Adrenal gland (tissue), 12 donors: ENCODE data around the gene AGAP1. TPM values are rescaled to one million over a fixed set of nuclear protein-coding genes. Genes with fewer than 3 reads are reported as not detected.
A peak's percentile ranks its signal among the peaks of the same experiment; 100 is the strongest.

Source experiments
- DNase-seq, 7 donors: peaks; one replicate each; pipeline ENCODE4 v3.0.0-alpha.2; 2019 to 2020
- H3K27ac ChIP-seq, 5 donors: fragments of 200-600 bp; sonication (generic) in 4 of 5; 1 replicate in 3 of 5; 2 replicates in 2 of 5; pipeline versions ENCODE4 v1.5.1 to v1.8.0; 2016 to 2020; ENCODE audit warnings: mild to moderate bottlenecking in 1 of 5
- H3K27me3 ChIP-seq: fragments of 200-600 bp; 2 replicates; pipeline ENCODE4 v1.8.0; 2021
- H3K36me3 ChIP-seq, 2 donors: fragments of 200-600 bp; replicated peaks in 1 of 2; 1 replicate in 1 of 2; 2 replicates in 1 of 2; pipeline versions ENCODE4 v1.5.1 to v1.8.0; 2018 to 2022
- H3K4me1 ChIP-seq, 2 donors: fragments of 200-600 bp; replicated peaks in 1 of 2; 1 replicate in 1 of 2; 2 replicates in 1 of 2; pipeline versions ENCODE4 v1.5.1 to v1.8.0; 2018 to 2021
- H3K4me3 ChIP-seq, 4 donors: fragments of 200-600 bp; sonication (generic) in 3 of 4; one replicate each; pipeline ENCODE4 v1.5.1; 2016 to 2018
- H3K9me3 ChIP-seq, 3 donors: fragments of 200-600 bp; sonication (generic) in 1 of 3; replicated peaks in 1 of 3; 1 replicate in 2 of 3; 2 replicates in 1 of 3; pipeline versions ENCODE4 v1.5.1 to v1.8.0; 2016 to 2021
- POLR2A ChIP-seq, 2 donors: fragments of 450-650 bp; IDR thresholded peaks; one replicate each; pipeline ENCODE4 v1.6.1; 2017; ENCODE audit warnings: antibody characterized with exemption in 2 of 2, mild to moderate bottlenecking in 2 of 2, moderate library complexity in 1 of 2
- WGBS, 4 donors: extraction: QIAGEN DNeasy Blood & Tissue Kit in 2 of 4; methylation state at CpG; one replicate each; pipeline versions ENCODE4 v1.1.5 to v1.1.7; 2013 to 2017; 5-methylcytosine and 5-hydroxymethylcytosine counted together
- intact Hi-C, 2 donors: fragments of 100-400 bp; cut with DNase I; formaldehyde crosslinking; loops; one replicate each; pipeline versions ENCODE4 v1.14.1 to v1.15.0; 2022 to 2023
- polyA plus RNA-seq, 3 donors: library from polyadenylated mRNA; stranded (reverse); fragments of 200-250 nt in 2 of 3; fragments of 350-450 nt in 1 of 3; fragmentation: Illumina TruSeq in 1 of 3; extraction: RNeasy Lipid Tissue Mini Kit (QIAGEN cat#74804) in 1 of 3; gene quantifications; one replicate each; pipeline ENCODE4 v1.2.3, GENCODE V29; 2013 to 2014
- total RNA-seq, 9 donors: library from RNA; depleted of rRNA in 4 of 9; stranded (reverse); fragments of >200 nt in 4 of 9; fragments of 120-200 nt in 1 of 9; fragmentation: NEBNext Ultra II Directional in 1 of 9; extraction: Animal tissue kit (Norgen Biotek cat#: 25700) in 1 of 9; gene quantifications; one replicate each; pipeline versions ENCODE4 v1.1.0 to v1.2.4, GENCODE V29; 2013 to 2023
- TF ChIP-seq, protein P1 (sequence below), 6 experiments: fragments of 450-650 bp in 4 of 6; fragments of 200-600 bp in 2 of 6; sonication (generic) in 1 of 6; IDR thresholded peaks; 1 replicate in 5 of 6; 2 replicates in 1 of 6; pipeline versions ENCODE4 v1.5.1 to v1.8.0; 2016 to 2021; ENCODE audit warnings: antibody characterized with exemption in 6 of 6, mild to moderate bottlenecking in 2 of 6, moderate library complexity in 1 of 6
- donor health status: healthy with polysubstance abuse.
- donor health status: Bipolar disorder and iron deficiency.
- donor health status: DM: yes; HTN: yes; CAD: no.
- donor health status: DM: no; HTN: no; CAD: no.
- donor health status: DM: no; HTN: no; CAD: no.
- donor health status: DM: yes; HTN: yes; CAD: no.

The AGAP1 gene
- total and polyA plus RNA-seq, 12 donors = 5.3 to 29.6 (median 17.7) TPM

DNA sequence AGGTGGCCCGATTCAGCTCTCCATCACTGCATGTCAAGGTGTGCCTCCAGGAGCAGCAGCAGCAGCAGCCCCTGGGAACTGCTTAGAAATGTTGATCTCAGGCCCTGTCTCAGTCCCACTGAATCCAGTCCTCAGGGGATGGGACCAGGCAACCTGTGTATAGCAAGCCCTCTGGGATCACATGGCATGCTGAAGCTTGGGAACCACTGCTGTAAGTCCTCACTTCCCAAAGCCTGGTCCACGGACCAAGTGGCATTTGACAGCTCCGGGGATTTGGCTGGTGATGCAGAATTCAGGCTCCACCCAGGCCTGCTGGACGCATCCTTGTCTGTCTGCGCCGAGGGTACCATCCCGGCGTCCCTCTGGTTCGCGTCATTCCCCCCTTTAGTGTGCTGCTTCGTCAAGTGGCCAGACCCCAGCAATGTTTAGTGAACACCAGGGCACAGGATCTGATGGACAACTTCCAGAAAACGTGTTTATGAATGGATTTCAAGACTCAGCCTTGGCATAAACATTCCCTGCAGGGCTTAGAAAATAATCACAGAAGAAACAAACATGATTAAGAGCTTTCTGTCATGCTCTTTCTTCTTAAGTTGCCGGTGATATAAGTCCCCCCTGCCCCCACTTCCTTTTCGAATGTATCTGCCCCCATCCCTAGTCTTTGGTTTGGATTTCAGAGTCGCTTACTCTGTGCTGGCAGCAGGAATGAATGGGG, 440.4 kb downstream of the AGAP1 start:
- peak in 1 of 7 donors; percentile 31 for DNase-seq
- Histone ChIP-seq H3K4me3 (no peak overlapping the region), H3K27ac (no peak overlapping the region), H3K36me3 (no peaks in the 10 kb centered on the region), H3K4me1 (no peaks in the 10 kb centered on the region), H3K27me3 (no peaks in the 10 kb centered on the region), H3K9me3 (no peaks in the 10 kb centered on the region)
- WGBS, 4 donors = 91 to 93% (median 92%) methylated on average over 13 to 15 of the region's 15 CpGs
- intact Hi-C loops = no loop called here
- no peak for TF ChIP-seq POLR2A (IDR thresholded peaks at IDR 0.05)
- TF ChIP-seq, protein P1, sequence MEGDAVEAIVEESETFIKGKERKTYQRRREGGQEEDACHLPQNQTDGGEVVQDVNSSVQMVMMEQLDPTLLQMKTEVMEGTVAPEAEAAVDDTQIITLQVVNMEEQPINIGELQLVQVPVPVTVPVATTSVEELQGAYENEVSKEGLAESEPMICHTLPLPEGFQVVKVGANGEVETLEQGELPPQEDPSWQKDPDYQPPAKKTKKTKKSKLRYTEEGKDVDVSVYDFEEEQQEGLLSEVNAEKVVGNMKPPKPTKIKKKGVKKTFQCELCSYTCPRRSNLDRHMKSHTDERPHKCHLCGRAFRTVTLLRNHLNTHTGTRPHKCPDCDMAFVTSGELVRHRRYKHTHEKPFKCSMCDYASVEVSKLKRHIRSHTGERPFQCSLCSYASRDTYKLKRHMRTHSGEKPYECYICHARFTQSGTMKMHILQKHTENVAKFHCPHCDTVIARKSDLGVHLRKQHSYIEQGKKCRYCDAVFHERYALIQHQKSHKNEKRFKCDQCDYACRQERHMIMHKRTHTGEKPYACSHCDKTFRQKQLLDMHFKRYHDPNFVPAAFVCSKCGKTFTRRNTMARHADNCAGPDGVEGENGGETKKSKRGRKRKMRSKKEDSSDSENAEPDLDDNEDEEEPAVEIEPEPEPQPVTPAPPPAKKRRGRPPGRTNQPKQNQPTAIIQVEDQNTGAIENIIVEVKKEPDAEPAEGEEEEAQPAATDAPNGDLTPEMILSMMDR (IDR thresholded peaks at IDR 0.05) = no peak

DNA sequence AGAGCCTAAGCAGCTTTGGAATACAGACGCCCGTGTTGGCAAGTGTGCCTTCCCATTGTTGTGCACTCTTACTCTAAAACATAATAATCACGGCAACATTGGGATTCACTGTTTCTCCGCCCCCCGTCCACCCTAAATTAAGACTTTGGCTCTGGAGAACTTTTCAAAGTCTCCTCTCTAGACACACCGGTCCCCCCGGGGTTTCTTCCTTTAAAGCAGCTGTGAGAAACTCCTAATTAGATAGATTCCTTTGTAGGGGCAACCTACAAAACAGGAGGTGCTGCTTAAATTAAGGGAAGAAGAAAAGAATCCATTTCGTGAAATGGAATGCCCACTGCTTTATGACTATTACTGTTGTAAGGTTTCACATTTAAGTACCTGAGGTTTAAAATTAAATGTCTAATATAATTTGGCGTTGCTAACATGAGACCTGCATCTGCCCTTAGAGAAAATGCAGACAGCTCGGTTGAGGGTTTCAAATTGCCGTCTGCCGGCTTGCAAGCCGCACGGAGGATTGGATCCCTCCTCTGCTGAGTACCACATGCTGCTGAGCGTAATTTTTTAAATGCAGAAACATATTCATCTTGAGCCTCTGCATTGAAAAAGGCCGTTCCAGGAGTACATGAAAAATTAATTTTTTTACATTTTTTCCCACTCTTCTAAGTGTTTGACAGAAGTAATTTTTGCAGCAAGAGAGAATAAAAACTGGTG, 441.1 kb downstream of the AGAP1 start:
- H3K36me3 ChIP-seq = no peaks in the 10 kb centered on the region
- 88 to 92% (median 90%) methylated on average over 16 of the region's 16 CpGs for WGBS, 4 donors

DNA sequence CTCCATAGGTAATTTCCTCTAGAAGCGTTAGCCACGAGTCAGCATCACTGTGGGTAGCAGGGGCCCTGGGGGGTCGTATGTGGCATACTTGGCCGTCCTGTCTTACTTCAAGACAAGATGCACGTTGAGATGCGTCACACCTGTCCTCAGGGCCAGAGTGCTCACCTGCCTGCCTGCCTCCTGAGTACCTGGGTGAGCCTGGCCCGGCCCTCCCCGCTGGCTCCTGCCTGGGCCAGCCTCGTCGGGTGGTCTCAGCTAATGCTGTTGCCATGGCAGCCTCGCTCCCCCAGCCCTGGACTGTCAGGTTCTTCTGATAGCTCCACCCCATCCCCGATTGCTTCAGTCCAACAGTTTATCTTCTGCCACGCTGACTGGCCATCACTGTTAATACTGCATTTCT, 441.9 kb downstream of the AGAP1 start:
- 87 to 95% (median 90%) methylated on average over 10 to 13 of the region's 13 CpGs for WGBS, 4 donors
- no peak overlapping the region for H3K4me3 ChIP-seq
- intact Hi-C loops = no loop called here
- H3K27ac ChIP-seq = no peak overlapping the region
- DNase-seq = peak in 1 of 7 donors; percentile 40
- H3K4me1 ChIP-seq = no peaks in the 10 kb centered on the region
- H3K36me3 ChIP-seq = no peaks in the 10 kb centered on the region
- no peaks in the 10 kb centered on the region for H3K9me3 ChIP-seq
- H3K27me3 ChIP-seq = no peaks in the 10 kb centered on the region
- TF ChIP-seq POLR2A (IDR thresholded peaks at IDR 0.05) = no peak
- TF ChIP-seq, protein P1 (IDR thresholded peaks at IDR 0.05) = no peak

More for the DNA sequence above, 441.1 kb downstream of the AGAP1 start:
- intact Hi-C loops = no loop called here
- peak in 1 of 7 donors; percentile 39 for DNase-seq
- Histone ChIP-seq H3K4me1 (no peaks in the 10 kb centered on the region), H3K27me3 (no peaks in the 10 kb centered on the region), H3K9me3 (no peaks in the 10 kb centered on the region), H3K4me3 (no peak overlapping the region), H3K27ac (no peak overlapping the region)
- TF ChIP-seq, protein P1 (IDR thresholded peaks at IDR 0.05) = no peak
- TF ChIP-seq POLR2A (IDR thresholded peaks at IDR 0.05) = no peak

DNA sequence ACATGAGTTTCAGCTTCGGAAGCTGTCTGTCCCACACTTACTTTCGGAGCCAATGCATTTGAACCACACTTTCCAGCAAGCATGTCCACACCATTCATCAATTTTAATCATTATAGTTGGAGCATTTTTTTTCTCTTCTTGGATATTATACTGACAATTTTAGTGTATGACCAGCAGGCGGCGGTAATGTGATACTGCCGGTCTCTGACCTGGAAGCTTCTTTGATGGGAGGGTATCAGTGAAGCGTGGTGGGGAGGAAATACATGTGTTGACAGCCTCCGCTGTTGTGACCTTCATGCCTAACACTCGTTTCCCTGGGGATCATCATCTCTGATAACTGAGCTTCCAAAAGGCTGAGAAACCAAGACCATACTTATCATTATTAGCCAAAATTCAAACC, 442.6 kb downstream of the AGAP1 start:
- TF ChIP-seq, protein P1 (IDR thresholded peaks at IDR 0.05) = peak in 1 of 6 experiments; percentile 28
- no peak for TF ChIP-seq POLR2A (IDR thresholded peaks at IDR 0.05)
- Histone ChIP-seq H3K27ac (no peak overlapping the region), H3K27me3 (no peaks in the 10 kb centered on the region), H3K4me1 (no peaks in the 10 kb centered on the region), H3K4me3 (no peak overlapping the region), H3K36me3 (no peaks in the 10 kb centered on the region), H3K9me3 (no peaks in the 10 kb centered on the region)
- intact Hi-C loops = no loop called here
- DNase-seq = peak in 1 of 7 donors; percentile 33
- 67 to 73% (median 70%) methylated on average over 8 of the region's 8 CpGs for WGBS, 4 donors
